PC-9 (cell line): ENCODE results near the gene PIP5K1B.

Source experiments
- CTCF ChIP-seq: fragments of 200-600 bp; sonication (generic); conservative IDR thresholded peaks from 2 replicates; pipeline ENCODE4 v1.6.1; 2017; ENCODE audit warnings: mixed run types, antibody characterized with exemption, mild to moderate bottlenecking, moderate library complexity
- EZH2 ChIP-seq: fragments of 200-600 bp; sonication (generic); IDR thresholded peaks from 2 replicates; pipeline ENCODE4 v1.8.0; 2017; ENCODE audit warnings: antibody characterized with exemption, low read depth

GRCh38 chr9:68727636-68728035, 22.6 kb downstream of the PIP5K1B start:
- no peak for TF ChIP-seq CTCF
- no peak for TF ChIP-seq EZH2
